Activated CD4-positive, alpha-beta T cell treated with anti-CD3 and anti-CD28 coated beads, Interleukin-2, amount 10 ng/mL, durations not matched to agents 7 days and 5 days (primary cell): Measurements from ENCODE around the gene LRRIQ1. TPM values are rescaled to one million over a fixed set of nuclear protein-coding genes. Genes with fewer than 3 reads are reported as not detected.

ENCODE experiments used
- CTCF ChIA-PET: fragments of 350-600 bp; sonication (Branson Sonifier 250); formaldehyde crosslinking; loops from one replicate; lab custom pipeline; 2021; ENCODE audit warnings: antibody characterized with exemption; lab: Charles Lee
- POLR2A ChIA-PET: fragments of 350-600 bp; sonication (Branson Sonifier 250); formaldehyde crosslinking; loops from one replicate; lab custom pipeline; 2021; ENCODE audit warnings: antibody characterized with exemption; lab: Charles Lee
- DNase-seq: peaks from one replicate; pipeline ENCODE4 v3.0.0-alpha.2; 2020
- H3K27ac Mint-ChIP-seq: one replicate; pipeline ENCODE4 v1.8.0; 2021; ENCODE audit warnings: mild to moderate bottlenecking, moderate library complexity, mixed read lengths
- H3K27me3 Mint-ChIP-seq: one replicate; pipeline ENCODE4 v1.8.0; 2021; ENCODE audit warnings: mixed read lengths
- H3K36me3 Mint-ChIP-seq: one replicate; pipeline ENCODE4 v1.8.0; 2021; ENCODE audit warnings: low read depth, mixed read lengths
- H3K4me1 Mint-ChIP-seq: one replicate; pipeline ENCODE4 v1.8.0; 2021; ENCODE audit warnings: mixed read lengths
- H3K4me3 Mint-ChIP-seq: one replicate; pipeline ENCODE4 v1.8.0; 2021; ENCODE audit warnings: mild to moderate bottlenecking, moderate library complexity, mixed read lengths
- H3K9me3 Mint-ChIP-seq: one replicate; pipeline ENCODE4 v1.8.0; 2021; ENCODE audit warnings: mixed read lengths
- total RNA-seq, 2 experiments: library from RNA; stranded (reverse); gene quantifications; one replicate each; pipeline ENCODE4 v1.2.3, GENCODE V29; 2021

Gene LRRIQ1
- total RNA-seq, 2 experiments from 2014 or later = not detected

GRCh38 chr12:85253853-85254252, 217.7 kb downstream of the LRRIQ1 start:
- Mint-ChIP-seq H3K4me1 (no peaks in the 10 kb centered on the region), H3K27me3 (no peaks in the 10 kb centered on the region), H3K27ac (no peak overlapping the region), H3K4me3 (no peak overlapping the region), H3K9me3 (no peaks in the 10 kb centered on the region), H3K36me3 (no peaks in the 10 kb centered on the region)
- CTCF ChIA-PET = no interaction called here
- DNase-seq = no peak
- POLR2A ChIA-PET = no interaction called here

- no peak overlapping the region for H3K27ac Mint-ChIP-seq
- H3K4me3 Mint-ChIP-seq = no peak overlapping the region
- ChIA-PET CTCF (no interaction called here), POLR2A (no interaction called here)
- H3K4me1 Mint-ChIP-seq = no peaks in the 10 kb centered on the region
- DNase-seq = no peak
- H3K36me3 Mint-ChIP-seq = no peaks in the 10 kb centered on the region
- H3K27me3 Mint-ChIP-seq = no peaks in the 10 kb centered on the region
- H3K9me3 Mint-ChIP-seq = no peaks in the 10 kb centered on the region
These were observed 221.5 kb downstream of the LRRIQ1 start for GRCh38 chr12:85257671-85258070.

GRCh38 chr12:85260447-85260846, 224.3 kb downstream of the LRRIQ1 start:
- POLR2A ChIA-PET = no interaction called here
- DNase-seq = no peak
- H3K4me3 Mint-ChIP-seq = no peak overlapping the region
- no peaks in the 10 kb centered on the region for H3K4me1 Mint-ChIP-seq
- no peaks in the 10 kb centered on the region for H3K27me3 Mint-ChIP-seq
- no peak overlapping the region for H3K27ac Mint-ChIP-seq
- CTCF ChIA-PET = interaction anchor here (0.6 kb wide), 1 partner anchor 89 kb away, joined by 3 read pairs; no protein-coding TSS in a partner anchor
- H3K36me3 Mint-ChIP-seq = no peaks in the 10 kb centered on the region
- H3K9me3 Mint-ChIP-seq = no peaks in the 10 kb centered on the region

GRCh38 chr12:85260896-85261295, 224.7 kb downstream of the LRRIQ1 start:
- Mint-ChIP-seq H3K27ac (no peak overlapping the region), H3K4me1 (no peaks in the 10 kb centered on the region), H3K4me3 (no peak overlapping the region), H3K9me3 (no peaks in the 10 kb centered on the region), H3K36me3 (no peaks in the 10 kb centered on the region), H3K27me3 (no peaks in the 10 kb centered on the region)
- POLR2A ChIA-PET = no interaction called here
- CTCF ChIA-PET = no interaction called here
- no peak for DNase-seq

- CTCF ChIA-PET = no interaction called here
- no peaks in the 10 kb centered on the region for H3K36me3 Mint-ChIP-seq
- no peak overlapping the region for H3K27ac Mint-ChIP-seq
- no peak for DNase-seq
- POLR2A ChIA-PET = no interaction called here
- no peak overlapping the region for H3K4me3 Mint-ChIP-seq
- H3K27me3 Mint-ChIP-seq = no peaks in the 10 kb centered on the region
- H3K9me3 Mint-ChIP-seq = no peaks in the 10 kb centered on the region
- no peaks in the 10 kb centered on the region for H3K4me1 Mint-ChIP-seq
These were observed 230.2 kb downstream of the LRRIQ1 start for GRCh38 chr12:85266356-85266755.

GRCh38 chr12:85273381-85274314, 237.5 kb downstream of the LRRIQ1 start:
- ChIA-PET CTCF (no interaction called here), POLR2A (no interaction called here)
- DNase-seq = no peak
- Mint-ChIP-seq H3K9me3 (no peaks in the 10 kb centered on the region), H3K4me1 (no peaks in the 10 kb centered on the region), H3K4me3 (no peak overlapping the region), H3K27ac (no peak overlapping the region), H3K27me3 (peaks cover 49% of the 10 kb centered on the region), H3K36me3 (no peaks in the 10 kb centered on the region)

- POLR2A ChIA-PET = no interaction called here
- H3K4me3 Mint-ChIP-seq = no peak overlapping the region
- H3K4me1 Mint-ChIP-seq = no peaks in the 10 kb centered on the region
- H3K36me3 Mint-ChIP-seq = no peaks in the 10 kb centered on the region
- no peaks in the 10 kb centered on the region for H3K9me3 Mint-ChIP-seq
- H3K27me3 Mint-ChIP-seq = peaks cover 54% of the 10 kb centered on the region
- no peak overlapping the region for H3K27ac Mint-ChIP-seq
- no peak for DNase-seq
- CTCF ChIA-PET = no interaction called here
These were observed 238.1 kb downstream of the LRRIQ1 start for GRCh38 chr12:85274315-85274651.

- H3K4me1 Mint-ChIP-seq = peaks cover 6% of the 10 kb centered on the region
These were observed 239.2 kb downstream of the LRRIQ1 start for GRCh38 chr12:85275374-85275773.

GRCh38 chr12:85277191-85277590, 241.0 kb downstream of the LRRIQ1 start:
- Mint-ChIP-seq H3K4me1 (peaks cover 9% of the 10 kb centered on the region), H3K9me3 (no peaks in the 10 kb centered on the region), H3K27ac (no peak overlapping the region), H3K27me3 (peaks cover 77% of the 10 kb centered on the region), H3K4me3 (no peak overlapping the region), H3K36me3 (no peaks in the 10 kb centered on the region)
- CTCF ChIA-PET = no interaction called here
- no peak for DNase-seq
- POLR2A ChIA-PET = no interaction called here

More at GRCh38 chr12:85275374-85275773, 239.2 kb downstream of the LRRIQ1 start:
- CTCF ChIA-PET = no interaction called here
- peaks cover 62% of the 10 kb centered on the region for H3K27me3 Mint-ChIP-seq
- no peaks in the 10 kb centered on the region for H3K36me3 Mint-ChIP-seq
- H3K27ac Mint-ChIP-seq = no peak overlapping the region
- DNase-seq = no peak
- no peaks in the 10 kb centered on the region for H3K9me3 Mint-ChIP-seq
- H3K4me3 Mint-ChIP-seq = no peak overlapping the region
- POLR2A ChIA-PET = no interaction called here

- no peaks in the 10 kb centered on the region for H3K9me3 Mint-ChIP-seq
- no peak overlapping the region for H3K4me3 Mint-ChIP-seq
- CTCF ChIA-PET = no interaction called here
- peaks cover 9% of the 10 kb centered on the region for H3K4me1 Mint-ChIP-seq
- no peak for DNase-seq
- peaks cover 74% of the 10 kb centered on the region for H3K27me3 Mint-ChIP-seq
- no peak overlapping the region for H3K27ac Mint-ChIP-seq
- H3K36me3 Mint-ChIP-seq = no peaks in the 10 kb centered on the region
- POLR2A ChIA-PET = no interaction called here
These were observed 241.9 kb downstream of the LRRIQ1 start for GRCh38 chr12:85277900-85278597.

- Mint-ChIP-seq H3K4me3 (no peak overlapping the region), H3K27ac (no peak overlapping the region), H3K9me3 (no peaks in the 10 kb centered on the region), H3K27me3 (peaks cover 71% of the 10 kb centered on the region), H3K4me1 (peaks cover 9% of the 10 kb centered on the region), H3K36me3 (no peaks in the 10 kb centered on the region)
- CTCF ChIA-PET = no interaction called here
- POLR2A ChIA-PET = no interaction called here
- DNase-seq = no peak
These were observed 242.7 kb downstream of the LRRIQ1 start for GRCh38 chr12:85278598-85279448.

- no peaks in the 10 kb centered on the region for H3K9me3 Mint-ChIP-seq
- POLR2A ChIA-PET = no interaction called here
- CTCF ChIA-PET = no interaction called here
- DNase-seq = no peak
- H3K4me1 Mint-ChIP-seq = peaks cover 9% of the 10 kb centered on the region
- H3K27ac Mint-ChIP-seq = no peak overlapping the region
- H3K27me3 Mint-ChIP-seq = peaks cover 63% of the 10 kb centered on the region
- H3K36me3 Mint-ChIP-seq = no peaks in the 10 kb centered on the region
- peak overlapping the region; percentile 61 for H3K4me3 Mint-ChIP-seq
These were observed 243.5 kb downstream of the LRRIQ1 start for GRCh38 chr12:85279449-85280164.
